ENCODE data around the gene SNAP91. TPM values are rescaled to one million over a fixed set of nuclear protein-coding genes. Genes with fewer than 3 reads are reported as not detected.

Gene SNAP91
- total RNA-seq, 1 experiment from 2014 or later: 0.70 TPM

- H3K36me3 Mint-ChIP-seq: 0 out of 2 replicates have a peak, but pooled peaks cover 3% of the 10 kb centered on the region
- no peak for DNase-seq (ENCODE audit: low spot score)
- H3K4me3 Mint-ChIP-seq: no peak overlapping the region
- H3K27ac Mint-ChIP-seq: no peak overlapping the region
- ChIA-PET POLR2A (no interaction called here), CTCF (interaction anchor here (0.6 to 2.0 kb wide), 4 partner anchors 11 to 260 kb away, joined by 3 to 7 read pairs (median 4); partner anchors contain the start of gene RIPPLY2)
- peaks cover 5% of the 10 kb centered on the region for H3K4me1 Mint-ChIP-seq
- H3K9me3 Mint-ChIP-seq: peaks cover 4% of the 10 kb centered on the region
- peak; percentile 17; the same call in 1 of the 2 replicates for ATAC-seq
- H3K27me3 Mint-ChIP-seq (ENCODE audit: low read depth): no peaks in the 10 kb centered on the region
- TF ChIP-seq, protein P1, sequence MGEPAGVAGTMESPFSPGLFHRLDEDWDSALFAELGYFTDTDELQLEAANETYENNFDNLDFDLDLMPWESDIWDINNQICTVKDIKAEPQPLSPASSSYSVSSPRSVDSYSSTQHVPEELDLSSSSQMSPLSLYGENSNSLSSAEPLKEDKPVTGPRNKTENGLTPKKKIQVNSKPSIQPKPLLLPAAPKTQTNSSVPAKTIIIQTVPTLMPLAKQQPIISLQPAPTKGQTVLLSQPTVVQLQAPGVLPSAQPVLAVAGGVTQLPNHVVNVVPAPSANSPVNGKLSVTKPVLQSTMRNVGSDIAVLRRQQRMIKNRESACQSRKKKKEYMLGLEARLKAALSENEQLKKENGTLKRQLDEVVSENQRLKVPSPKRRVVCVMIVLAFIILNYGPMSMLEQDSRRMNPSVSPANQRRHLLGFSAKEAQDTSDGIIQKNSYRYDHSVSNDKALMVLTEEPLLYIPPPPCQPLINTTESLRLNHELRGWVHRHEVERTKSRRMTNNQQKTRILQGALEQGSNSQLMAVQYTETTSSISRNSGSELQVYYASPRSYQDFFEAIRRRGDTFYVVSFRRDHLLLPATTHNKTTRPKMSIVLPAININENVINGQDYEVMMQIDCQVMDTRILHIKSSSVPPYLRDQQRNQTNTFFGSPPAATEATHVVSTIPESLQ (CRISPR knock-in tag; IDR thresholded peaks at IDR 0.05): no peak
Observed at GRCh38 chr6:83593395-83593785, 115.5 kb downstream of the SNAP91 start.

GRCh38 chr6:83592770-83593394 lies 116.0 kb downstream of the SNAP91 start:
- peaks cover 4% of the 10 kb centered on the region for H3K9me3 Mint-ChIP-seq
- H3K4me1 Mint-ChIP-seq: peaks cover 5% of the 10 kb centered on the region
- TF ChIP-seq ELF4 (CRISPR knock-in tag; IDR thresholded peaks at IDR 0.05; ENCODE audit: low read depth) (no peak), CTCF (IDR thresholded peaks at IDR 0.05) (peak; percentile 24; the same call in 1 of the 2 replicates)
- H3K27me3 Mint-ChIP-seq (ENCODE audit: low read depth): no peaks in the 10 kb centered on the region
- H3K27ac Mint-ChIP-seq: no peak overlapping the region
- ChIA-PET POLR2A (no interaction called here), CTCF (interaction anchor here (0.6 to 2.0 kb wide), 4 partner anchors 10 to 260 kb away, joined by 3 to 7 read pairs (median 4); partner anchors contain the start of gene RIPPLY2)
- ATAC-seq (peak; percentile 96), DNase-seq (ENCODE audit: low spot score) (peak; percentile 22)
- no peak overlapping the region for H3K4me3 Mint-ChIP-seq
- H3K36me3 Mint-ChIP-seq: 0 out of 2 replicates have a peak, but pooled peaks cover 3% of the 10 kb centered on the region

GRCh38 chr6:83590416-83590815 lies 118.5 kb downstream of the SNAP91 start:
- POLR2A ChIA-PET: no interaction called here
- no peak overlapping the region for H3K27ac Mint-ChIP-seq
- TF ChIP-seq CDX4 (CRISPR knock-in tag; IDR thresholded peaks at IDR 0.05; ENCODE audit: borderline replicate concordance): no peak
- TF ChIP-seq, protein P2, sequence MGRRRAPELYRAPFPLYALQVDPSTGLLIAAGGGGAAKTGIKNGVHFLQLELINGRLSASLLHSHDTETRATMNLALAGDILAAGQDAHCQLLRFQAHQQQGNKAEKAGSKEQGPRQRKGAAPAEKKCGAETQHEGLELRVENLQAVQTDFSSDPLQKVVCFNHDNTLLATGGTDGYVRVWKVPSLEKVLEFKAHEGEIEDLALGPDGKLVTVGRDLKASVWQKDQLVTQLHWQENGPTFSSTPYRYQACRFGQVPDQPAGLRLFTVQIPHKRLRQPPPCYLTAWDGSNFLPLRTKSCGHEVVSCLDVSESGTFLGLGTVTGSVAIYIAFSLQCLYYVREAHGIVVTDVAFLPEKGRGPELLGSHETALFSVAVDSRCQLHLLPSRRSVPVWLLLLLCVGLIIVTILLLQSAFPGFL (CRISPR knock-in tag; IDR thresholded peaks at IDR 0.05; ENCODE audit: borderline replicate concordance): no peak
- TF ChIP-seq NFATC4 (CRISPR knock-in tag; IDR thresholded peaks at IDR 0.05): no peak
- no peak for TF ChIP-seq SOX15 (CRISPR knock-in tag; IDR thresholded peaks at IDR 0.05)
- TF ChIP-seq ZBTB21 (CRISPR knock-in tag; IDR thresholded peaks at IDR 0.05; ENCODE audit: borderline replicate concordance): no peak
- no peak for TF ChIP-seq GRHL2 (CRISPR knock-in tag; IDR thresholded peaks at IDR 0.05; ENCODE audit: insufficient replicate concordance, severe bottlenecking)
- no peak for TF ChIP-seq AR (CRISPR knock-in tag; IDR thresholded peaks at IDR 0.05)
- H3K9me3 Mint-ChIP-seq: peaks cover 4% of the 10 kb centered on the region
- no peak overlapping the region for H3K4me3 Mint-ChIP-seq
- DNase-seq (ENCODE audit: low spot score) (no peak), ATAC-seq (no peak)
- no peaks in the 10 kb centered on the region for H3K4me1 Mint-ChIP-seq
- H3K27me3 Mint-ChIP-seq (ENCODE audit: low read depth): no peaks in the 10 kb centered on the region
- H3K36me3 Mint-ChIP-seq: 0 out of 2 replicates have a peak, but pooled peaks cover 3% of the 10 kb centered on the region
- CTCF ChIA-PET: no interaction called here
